NB4 (cell line): ENCODE data around the gene MTMR11.

Experiments
- DNase-seq: peaks from one replicate; pipeline ENCODE4 v3.0.0; 2010; ENCODE audit warnings: low read depth
- H3K4me3 ChIP-seq: one replicate; pipeline ENCODE4 v1.5.1; 2011; ENCODE audit warnings: mild to moderate bottlenecking, low read depth, low read length, moderate library complexity
- MYC ChIP-seq: IDR thresholded peaks from 2 replicates; pipeline ENCODE4 v1.6.1; 2011; ENCODE audit warnings: low read depth, low read length
- POLR2A ChIP-seq: IDR thresholded peaks from 2 replicates; pipeline ENCODE4 v1.6.1; 2011; ENCODE audit warnings: mild to moderate bottlenecking; ENCODE audit not compliant: insufficient read length; ENCODE audit errors: extremely low read depth
- TF ChIP-seq, protein P1 (sequence below): IDR thresholded peaks from 2 replicates; pipeline ENCODE4 v1.6.1; 2011; ENCODE audit warnings: low read depth, low read length
- TF ChIP-seq, protein P2 (sequence below): IDR thresholded peaks from one replicate; pipeline ENCODE4 v1.5.1; 2012; ENCODE audit warnings: low read depth, low read length

The MTMR11 gene

DNA sequence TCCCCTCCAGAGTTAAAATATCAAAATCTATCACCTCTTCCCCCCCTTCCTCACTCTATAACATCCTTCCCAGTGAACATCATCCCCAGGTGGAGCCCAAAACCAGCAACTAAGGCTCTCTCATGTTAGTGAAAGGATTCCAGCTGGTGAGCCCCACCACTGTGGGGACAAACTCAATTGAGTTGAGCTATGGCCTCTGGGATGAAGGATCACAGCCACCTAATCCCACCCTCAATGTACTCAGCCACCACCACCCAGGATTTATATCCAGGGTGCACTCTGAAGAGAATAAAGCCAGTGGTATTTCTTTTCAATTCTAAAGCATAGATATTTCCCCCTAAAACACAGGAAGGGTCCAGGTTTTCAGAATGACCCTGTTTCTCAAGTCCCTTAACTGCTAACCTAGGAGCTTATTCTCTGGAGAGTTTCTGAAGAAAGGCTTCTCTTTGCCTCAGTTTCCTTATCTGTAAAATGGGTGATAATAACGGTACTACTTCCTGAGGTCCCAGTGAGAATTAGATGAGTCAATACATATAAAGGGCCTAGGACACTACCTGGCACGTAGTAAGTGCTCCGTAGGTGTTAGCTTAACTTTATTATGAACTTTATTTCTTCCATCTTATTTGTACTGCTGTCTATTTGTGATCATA, 53.0 kb downstream of the MTMR11 start:
- no peak overlapping the region for H3K4me3 ChIP-seq
- DNase-seq = no peak
- TF ChIP-seq MYC (no peak), POLR2A (no peak)
- TF ChIP-seq, protein P1, sequence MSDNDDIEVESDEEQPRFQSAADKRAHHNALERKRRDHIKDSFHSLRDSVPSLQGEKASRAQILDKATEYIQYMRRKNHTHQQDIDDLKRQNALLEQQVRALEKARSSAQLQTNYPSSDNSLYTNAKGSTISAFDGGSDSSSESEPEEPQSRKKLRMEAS = no peak
- TF ChIP-seq, protein P2, sequence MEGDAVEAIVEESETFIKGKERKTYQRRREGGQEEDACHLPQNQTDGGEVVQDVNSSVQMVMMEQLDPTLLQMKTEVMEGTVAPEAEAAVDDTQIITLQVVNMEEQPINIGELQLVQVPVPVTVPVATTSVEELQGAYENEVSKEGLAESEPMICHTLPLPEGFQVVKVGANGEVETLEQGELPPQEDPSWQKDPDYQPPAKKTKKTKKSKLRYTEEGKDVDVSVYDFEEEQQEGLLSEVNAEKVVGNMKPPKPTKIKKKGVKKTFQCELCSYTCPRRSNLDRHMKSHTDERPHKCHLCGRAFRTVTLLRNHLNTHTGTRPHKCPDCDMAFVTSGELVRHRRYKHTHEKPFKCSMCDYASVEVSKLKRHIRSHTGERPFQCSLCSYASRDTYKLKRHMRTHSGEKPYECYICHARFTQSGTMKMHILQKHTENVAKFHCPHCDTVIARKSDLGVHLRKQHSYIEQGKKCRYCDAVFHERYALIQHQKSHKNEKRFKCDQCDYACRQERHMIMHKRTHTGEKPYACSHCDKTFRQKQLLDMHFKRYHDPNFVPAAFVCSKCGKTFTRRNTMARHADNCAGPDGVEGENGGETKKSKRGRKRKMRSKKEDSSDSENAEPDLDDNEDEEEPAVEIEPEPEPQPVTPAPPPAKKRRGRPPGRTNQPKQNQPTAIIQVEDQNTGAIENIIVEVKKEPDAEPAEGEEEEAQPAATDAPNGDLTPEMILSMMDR = no peak

DNA sequence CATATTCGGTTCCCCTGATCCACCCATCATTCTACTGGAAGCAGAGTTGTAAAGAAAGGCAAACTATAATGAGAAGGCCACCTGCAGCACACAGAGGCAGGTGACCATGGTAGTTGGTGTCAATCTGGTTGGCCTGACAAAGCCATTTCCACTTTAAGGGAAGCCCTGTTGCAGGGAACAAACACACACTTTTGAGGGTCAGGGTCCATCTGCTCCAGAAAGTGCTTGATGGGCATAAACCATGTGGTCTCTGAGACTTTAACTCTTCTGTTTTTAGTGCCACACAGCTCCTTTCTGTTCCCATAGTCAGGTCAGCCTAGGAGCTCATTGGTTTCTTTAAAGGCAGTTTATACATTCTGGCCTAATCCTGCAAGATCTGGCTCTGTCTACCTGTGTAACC, 54.8 kb downstream of the MTMR11 start:
- DNase-seq = no peak
- H3K4me3 ChIP-seq = no peak overlapping the region
- no peak for TF ChIP-seq POLR2A
- TF ChIP-seq, protein P1 = no peak
- TF ChIP-seq MYC = no peak
- TF ChIP-seq, protein P2 = no peak

DNA sequence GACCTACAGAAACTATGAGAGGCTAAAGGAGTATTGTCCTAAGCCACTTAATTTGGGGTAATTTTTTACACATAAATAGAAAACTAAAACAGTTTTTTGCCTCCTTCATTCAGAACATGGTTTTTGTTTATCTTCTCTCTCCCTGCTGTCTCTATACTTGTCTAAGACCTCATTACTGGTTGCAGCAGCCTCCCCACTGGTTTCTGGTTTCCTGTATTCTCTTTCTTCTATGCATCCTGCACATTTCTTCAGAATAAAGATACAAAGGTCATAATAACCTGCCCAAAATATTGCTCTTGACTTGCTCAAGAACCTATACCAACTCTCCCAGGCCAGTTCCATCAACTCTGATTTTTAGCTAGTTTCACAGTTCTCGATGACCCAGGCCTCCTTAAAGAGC, 57.1 kb downstream of the MTMR11 start:
- no peak overlapping the region for H3K4me3 ChIP-seq
- TF ChIP-seq MYC = no peak
- TF ChIP-seq, protein P1 = no peak
- TF ChIP-seq, protein P2 = no peak
- no peak for TF ChIP-seq POLR2A
- DNase-seq = no peak
